Measurements from ENCODE around the gene MYOC.
A peak's percentile ranks its signal among the peaks of the same experiment; 100 is the strongest.

Gene MYOC

GRCh38 chr1:171653796-171654195, 1.3 kb upstream of the MYOC start:
- in situ Hi-C loops (cut with MboI; ENCODE audit: low sequenced_read_pairs, unreplicated experiment): loop anchor here (25.0 kb wide), 1 partner anchor 334 kb away; no protein-coding TSS in a partner anchor
- no peak for TF ChIP-seq CTCF (IDR thresholded peaks at IDR 0.05; ENCODE audit: borderline replicate concordance, control extremely low read depth, extremely low read depth, insufficient read depth, missing control alignments)
- no peak for DNase-seq (ENCODE audit: low spot score)

GRCh38 chr1:171646249-171646560, 6.3 kb downstream of the MYOC start:
- TF ChIP-seq CTCF (IDR thresholded peaks at IDR 0.05; ENCODE audit: borderline replicate concordance, control extremely low read depth, extremely low read depth, insufficient read depth, missing control alignments): no peak
- no peak for DNase-seq (ENCODE audit: low spot score)
- in situ Hi-C loops (cut with MboI; ENCODE audit: low sequenced_read_pairs, unreplicated experiment): no loop called here

GRCh38 chr1:171645553-171646248, 6.8 kb downstream of the MYOC start:
- DNase-seq (ENCODE audit: low spot score): no peak
- TF ChIP-seq CTCF (IDR thresholded peaks at IDR 0.05; ENCODE audit: borderline replicate concordance, control extremely low read depth, extremely low read depth, insufficient read depth, missing control alignments): no peak
- in situ Hi-C loops (cut with MboI; ENCODE audit: low sequenced_read_pairs, unreplicated experiment): no loop called here

- peak; percentile 69 for DNase-seq (ENCODE audit: low spot score)
- TF ChIP-seq CTCF (IDR thresholded peaks at IDR 0.05; ENCODE audit: borderline replicate concordance, control extremely low read depth, extremely low read depth, insufficient read depth, missing control alignments): peak; percentile 61
- in situ Hi-C loops (cut with MboI; ENCODE audit: low sequenced_read_pairs, unreplicated experiment): no loop called here
Measured at GRCh38 chr1:171644805-171645483, 7.5 kb downstream of the MYOC start.

- in situ Hi-C loops (cut with MboI; ENCODE audit: low sequenced_read_pairs, unreplicated experiment): no loop called here
- TF ChIP-seq CTCF (IDR thresholded peaks at IDR 0.05; ENCODE audit: borderline replicate concordance, control extremely low read depth, extremely low read depth, insufficient read depth, missing control alignments): no peak
- DNase-seq (ENCODE audit: low spot score): no peak
Measured at GRCh38 chr1:171643156-171643555, 9.3 kb downstream of the MYOC start.

GRCh38 chr1:171642197-171642596, 10.3 kb downstream of the MYOC start:
- TF ChIP-seq CTCF (IDR thresholded peaks at IDR 0.05; ENCODE audit: borderline replicate concordance, control extremely low read depth, extremely low read depth, insufficient read depth, missing control alignments): no peak
- in situ Hi-C loops (cut with MboI; ENCODE audit: low sequenced_read_pairs, unreplicated experiment): no loop called here
- DNase-seq (ENCODE audit: low spot score): no peak
